HG03354 (cell line): ENCODE results near the gene PDGFB.

ENCODE experiments used
- ATAC-seq: cut with Tn5 transposase; IDR thresholded peaks from one replicate; pipeline ENCODE4 v1.9.1; 2021; ENCODE audit warnings: mild to moderate bottlenecking; ENCODE audit not compliant: unreplicated experiment, poor library complexity, severe bottlenecking

The PDGFB gene

DNA sequence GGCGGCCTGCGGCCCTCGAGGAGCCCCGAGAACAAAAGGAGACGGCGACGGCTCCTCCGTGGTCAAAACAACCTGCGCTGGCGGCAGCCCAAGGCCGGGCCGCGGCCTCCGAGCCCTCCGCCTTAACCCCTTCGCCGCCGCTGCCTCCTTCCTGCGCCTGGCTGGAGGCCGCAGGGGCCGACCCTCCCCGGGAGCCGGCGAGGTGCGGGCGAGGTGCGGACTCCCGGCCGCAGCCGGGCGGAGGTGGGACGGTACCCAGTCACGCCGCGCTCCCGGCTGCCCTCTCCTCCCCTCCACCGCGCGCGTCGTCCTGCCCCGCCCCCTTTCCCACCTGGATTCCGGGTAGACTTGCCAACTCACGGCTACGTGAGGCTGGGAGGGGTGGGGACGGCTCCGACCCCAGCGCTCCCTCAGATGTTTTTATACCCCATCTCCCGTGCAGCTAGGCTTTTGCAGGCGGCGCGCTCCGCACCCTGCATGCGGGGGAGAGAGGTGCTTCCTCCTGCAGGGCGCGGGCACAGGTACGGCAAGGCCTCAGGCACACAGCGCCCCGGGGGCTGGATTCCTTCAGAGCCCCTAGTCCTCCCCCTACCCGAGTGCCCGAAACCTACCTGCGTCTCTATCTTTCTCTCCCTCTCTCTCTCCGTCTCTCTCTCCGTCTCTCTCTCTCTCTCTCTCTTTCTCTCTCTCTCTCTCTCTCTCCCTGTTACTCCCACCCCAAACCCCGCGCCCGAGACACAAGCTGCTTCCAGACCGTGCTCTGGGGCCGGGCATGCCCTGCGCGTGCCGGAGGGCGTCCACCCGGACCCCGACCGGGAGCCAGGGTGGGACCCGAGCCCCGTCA, 2.0 kb downstream of the PDGFB start:
- no peak for ATAC-seq

DNA sequence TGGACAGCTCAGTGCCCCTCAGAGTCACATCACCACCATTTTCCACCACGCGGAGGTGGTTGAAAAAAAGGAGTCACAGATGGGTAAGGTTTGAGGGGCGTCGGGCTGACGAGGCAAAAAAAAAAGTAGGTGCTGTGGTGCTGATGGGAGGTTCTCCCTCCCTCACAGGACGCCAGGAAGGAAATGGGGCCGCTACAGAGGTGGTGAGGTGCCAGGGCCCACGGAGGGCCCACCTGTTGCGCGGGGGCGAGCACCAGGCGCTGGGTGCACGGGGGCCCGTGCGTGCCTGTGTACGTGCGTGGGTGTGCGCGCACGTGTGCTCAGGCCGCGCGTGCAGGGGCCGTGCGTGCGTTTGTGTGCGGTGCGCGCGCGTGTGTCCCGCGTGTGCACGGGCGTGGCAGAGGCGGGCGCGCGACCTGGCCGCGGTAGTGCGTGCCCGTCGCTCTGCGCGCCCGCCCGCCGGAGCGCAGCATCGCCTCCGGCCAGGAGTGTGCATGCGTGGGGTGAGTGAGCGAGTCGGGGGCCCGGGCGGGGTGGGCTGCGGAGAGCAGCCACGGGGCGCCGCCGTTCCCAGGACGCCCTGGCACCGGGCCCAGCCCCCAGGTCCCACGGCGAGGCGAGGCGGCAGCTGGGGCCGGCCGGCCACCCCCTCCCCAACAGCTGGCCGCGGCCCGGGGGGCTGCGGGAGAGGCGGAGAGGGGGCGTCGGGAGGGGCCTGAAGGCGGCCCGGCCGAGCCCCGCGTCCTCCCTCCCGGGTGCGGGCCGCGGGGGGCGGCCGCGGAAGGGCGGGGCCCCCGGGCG, 2.8 kb downstream of the PDGFB start:
- ATAC-seq, result no peak

DNA sequence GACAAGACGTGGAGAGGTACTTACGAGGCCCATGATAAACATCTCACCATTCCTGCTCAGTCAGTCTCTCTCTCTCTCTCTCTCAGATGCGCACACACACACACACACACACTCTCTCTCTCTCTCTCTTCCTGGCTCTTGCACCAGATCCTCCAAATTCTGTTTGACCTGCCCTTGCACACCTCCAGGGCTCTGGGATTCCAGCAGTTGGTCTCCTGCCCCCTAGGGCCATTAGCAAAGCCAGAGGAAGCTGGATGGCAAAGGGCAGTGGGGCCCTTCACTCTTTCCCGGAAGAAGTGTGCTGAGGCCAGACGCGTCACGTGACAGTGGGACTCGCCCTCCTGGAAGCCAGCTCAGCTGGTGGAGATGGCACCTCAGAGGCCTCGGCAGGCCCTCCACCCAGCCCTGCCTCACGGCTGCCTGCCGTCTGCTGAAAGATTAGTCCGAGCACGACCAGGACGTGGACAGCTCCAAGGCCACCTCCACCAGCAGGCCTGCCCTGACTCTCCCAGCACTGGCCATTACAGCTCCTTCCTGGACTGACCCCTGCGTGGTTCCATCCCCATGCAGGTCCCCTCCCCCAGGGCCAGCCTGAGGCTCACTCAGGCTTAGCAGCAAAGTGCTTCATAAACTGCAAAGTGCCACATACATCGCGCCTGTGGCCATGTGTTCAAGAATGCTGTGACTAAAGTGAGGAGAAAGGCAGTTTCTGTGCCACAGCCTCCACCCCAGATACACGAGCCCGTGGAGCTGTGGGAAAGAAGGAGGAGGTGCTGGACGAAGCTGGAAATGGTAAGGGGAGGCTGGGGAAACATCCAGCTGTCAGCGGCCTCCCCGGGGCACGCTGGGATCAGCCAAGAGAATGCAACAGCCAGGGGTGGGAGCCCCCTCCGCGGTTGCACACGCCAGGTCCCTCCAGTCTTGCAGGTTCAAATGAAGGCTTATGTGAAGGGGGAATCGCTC, 3.7 kb downstream of the PDGFB start:
- ATAC-seq, result no peak

DNA sequence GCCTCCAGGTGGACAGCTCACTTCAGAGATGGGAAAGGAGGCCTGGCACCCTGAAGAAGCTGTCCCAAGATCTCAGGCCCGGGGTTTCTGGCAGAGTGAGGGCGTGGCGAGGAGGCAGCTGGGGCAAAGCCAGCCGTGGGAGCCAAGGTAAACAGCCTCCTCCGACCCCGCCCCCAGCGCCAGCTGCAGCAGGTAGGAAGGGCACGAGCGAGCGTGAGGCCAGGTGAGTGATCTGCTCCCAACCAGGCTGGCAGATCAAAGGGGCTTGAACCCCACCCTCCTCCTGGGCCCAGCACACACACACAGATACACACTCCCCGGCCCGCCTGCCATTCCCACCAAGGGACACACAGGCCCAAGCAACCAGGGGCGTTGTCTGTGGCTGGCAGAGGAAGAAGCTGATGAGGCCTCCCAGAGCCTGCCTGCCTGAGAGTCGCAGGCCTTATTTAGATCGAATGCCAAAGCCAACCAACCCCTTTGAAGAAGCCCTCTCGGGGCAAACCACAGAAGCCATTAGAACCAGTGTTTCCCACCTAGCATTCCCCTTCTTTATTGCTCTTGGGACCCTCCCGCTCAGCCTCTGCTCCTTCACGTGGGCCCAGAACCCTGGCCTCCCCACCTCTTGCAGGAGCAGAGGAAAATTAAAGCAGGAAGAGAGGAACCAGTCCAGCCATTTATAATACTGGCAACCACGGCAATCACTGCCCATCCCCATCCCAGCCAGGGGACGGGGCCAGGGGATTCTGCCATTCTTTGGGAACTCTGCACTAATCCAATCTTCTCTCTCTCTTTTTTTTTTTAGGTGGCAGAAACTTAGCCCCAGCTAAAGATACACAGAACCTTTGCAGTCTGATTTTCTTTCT, 5.0 kb downstream of the PDGFB start:
- ATAC-seq, result no peak

DNA sequence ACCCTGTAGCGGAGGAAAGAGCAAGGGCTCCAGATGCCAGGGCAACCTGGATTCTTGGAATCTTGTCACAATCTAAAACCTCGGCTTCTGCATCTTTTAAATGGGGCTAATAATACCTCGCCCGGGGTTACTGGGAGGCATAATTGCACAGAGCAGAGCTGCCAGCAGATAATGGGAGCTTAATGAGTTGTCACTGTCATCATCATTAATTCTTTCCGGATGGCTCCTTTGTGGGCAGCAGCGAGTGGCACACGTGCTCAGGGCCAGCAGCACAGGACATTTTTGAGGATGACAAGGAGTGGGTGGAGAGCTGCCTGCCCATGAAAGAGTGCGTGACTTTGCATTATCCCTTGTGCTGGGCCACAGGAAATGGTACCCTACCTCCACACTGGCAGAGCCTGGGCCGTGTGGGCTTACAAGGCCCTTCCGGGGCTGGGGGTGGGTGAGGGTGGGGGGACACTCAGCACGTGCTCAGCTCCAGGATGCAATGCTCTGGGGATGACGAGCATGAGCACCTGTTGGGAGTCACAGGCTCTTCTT, 5.7 kb downstream of the PDGFB start:
- ATAC-seq, result no peak

DNA sequence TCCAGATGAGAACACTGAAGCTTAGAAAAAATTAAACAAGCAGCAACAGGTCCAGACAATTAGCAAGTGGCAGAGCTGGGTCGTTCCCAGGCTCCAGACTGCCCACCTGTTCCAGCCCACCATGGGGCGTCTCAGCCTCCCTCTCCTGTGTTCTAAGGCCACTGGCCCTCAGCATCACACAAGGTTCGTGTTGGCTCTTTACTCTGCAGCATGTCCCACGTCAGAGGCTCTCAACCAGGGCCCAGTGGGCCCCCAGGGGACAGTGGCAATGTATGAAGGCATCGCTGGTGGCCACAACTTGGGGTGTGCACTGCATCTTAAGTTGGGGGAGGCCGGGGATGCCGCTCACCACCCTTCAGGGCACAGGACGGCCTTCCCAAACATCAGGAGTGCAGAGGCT, 6.2 kb downstream of the PDGFB start:
- no peak for ATAC-seq

DNA sequence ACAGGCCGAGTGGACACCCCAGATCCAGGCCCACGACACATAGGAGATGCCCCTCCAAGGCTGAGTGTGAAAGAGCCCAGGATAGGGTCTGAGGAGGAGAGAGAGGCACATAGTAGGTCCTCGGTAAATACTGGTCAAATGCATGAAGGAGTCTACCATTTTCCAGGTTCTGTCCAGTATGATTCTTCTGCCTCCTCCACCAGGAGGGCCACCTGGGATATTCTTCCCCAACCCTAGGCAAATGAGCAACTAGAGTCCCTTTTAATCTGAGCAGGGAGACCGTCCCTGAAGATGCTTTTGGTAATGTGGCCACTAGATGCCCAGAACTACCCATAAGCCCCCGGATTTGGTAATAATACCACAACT, 6.7 kb downstream of the PDGFB start:
- ATAC-seq, result no peak

DNA sequence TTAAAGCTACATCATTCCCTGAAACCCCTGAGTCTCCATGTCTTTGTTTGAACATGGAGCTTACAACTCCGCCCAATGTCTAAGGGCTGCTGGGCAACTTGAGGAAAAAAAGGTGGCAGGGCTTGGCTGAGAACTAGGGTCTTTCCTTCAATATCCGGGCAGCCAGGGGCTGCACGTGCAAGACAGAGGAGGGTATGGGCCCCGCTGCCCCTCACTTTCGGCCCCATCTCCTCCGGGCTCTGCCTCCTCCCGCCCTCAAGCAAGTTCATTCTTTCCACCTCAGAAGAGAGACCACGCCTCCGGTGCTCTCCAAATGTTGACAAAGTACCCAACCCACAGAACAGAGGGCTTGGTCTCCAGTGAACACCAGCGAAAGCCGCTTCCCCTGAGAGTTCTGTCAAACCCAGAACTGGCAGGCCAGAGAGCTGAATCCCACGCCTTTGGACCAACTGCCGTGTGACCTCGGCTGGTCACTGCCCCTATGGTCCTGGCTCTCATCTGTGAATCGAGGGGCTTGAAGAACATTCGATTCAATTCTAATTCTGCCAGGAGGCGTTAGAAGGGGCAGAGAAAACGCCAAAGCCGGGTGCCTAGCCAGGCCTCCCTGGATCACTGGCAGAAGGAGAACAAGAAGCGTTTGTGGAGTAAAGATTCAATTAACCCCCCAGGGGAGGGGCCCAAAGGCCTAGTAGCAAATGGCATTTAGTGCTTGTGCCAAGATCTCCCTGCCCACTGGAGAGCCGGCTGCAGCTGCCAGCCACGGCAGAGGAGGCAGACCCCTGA, 7.3 kb downstream of the PDGFB start:
- no peak for ATAC-seq

DNA sequence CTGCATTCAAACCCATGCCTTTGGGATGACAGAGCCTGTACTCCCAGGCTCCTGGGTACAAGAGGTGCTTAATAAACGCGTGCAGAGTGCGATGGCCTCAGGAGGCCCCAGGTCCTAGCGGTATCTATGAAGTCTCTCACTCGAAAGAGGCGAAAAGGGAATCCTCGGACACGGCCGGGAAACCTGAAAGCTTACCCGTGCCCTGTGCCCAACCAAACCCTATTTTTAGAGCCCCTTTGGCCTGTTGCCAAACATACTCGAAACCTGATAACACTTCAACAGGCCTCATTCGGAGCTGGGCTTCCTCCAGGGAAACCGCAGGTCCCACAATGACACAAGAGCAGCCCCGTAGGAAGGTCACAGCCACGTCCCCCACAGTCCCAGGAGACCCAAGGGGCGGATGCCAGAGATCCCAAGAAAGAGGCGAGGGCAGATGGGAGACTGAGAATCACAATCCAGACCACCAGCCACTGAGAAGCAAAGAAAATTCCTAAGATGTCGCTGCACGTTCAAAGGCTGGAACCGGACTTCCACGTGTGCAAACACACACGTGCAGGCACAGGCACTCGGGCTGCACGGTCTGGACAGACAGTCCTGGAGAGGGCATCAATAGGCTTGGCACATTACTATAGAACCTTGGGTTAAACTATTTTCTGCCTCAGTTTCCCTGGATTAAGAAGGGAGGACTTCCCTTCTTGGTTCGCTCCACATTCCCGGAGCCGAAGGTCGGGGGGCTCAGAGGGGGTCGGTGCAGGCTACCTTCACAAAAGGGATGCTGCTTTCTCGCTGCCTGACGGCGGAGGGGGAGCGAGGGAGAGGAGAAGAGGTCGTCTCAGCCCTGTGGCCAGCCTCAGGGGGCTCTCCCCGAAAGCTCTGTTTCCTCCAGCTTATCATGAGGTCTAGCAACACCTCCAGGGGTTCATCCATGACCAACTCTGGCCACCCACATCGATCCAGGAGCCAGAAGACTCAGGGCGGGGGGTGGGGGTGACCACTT, 8.2 kb downstream of the PDGFB start:
- ATAC-seq, result no peak

DNA sequence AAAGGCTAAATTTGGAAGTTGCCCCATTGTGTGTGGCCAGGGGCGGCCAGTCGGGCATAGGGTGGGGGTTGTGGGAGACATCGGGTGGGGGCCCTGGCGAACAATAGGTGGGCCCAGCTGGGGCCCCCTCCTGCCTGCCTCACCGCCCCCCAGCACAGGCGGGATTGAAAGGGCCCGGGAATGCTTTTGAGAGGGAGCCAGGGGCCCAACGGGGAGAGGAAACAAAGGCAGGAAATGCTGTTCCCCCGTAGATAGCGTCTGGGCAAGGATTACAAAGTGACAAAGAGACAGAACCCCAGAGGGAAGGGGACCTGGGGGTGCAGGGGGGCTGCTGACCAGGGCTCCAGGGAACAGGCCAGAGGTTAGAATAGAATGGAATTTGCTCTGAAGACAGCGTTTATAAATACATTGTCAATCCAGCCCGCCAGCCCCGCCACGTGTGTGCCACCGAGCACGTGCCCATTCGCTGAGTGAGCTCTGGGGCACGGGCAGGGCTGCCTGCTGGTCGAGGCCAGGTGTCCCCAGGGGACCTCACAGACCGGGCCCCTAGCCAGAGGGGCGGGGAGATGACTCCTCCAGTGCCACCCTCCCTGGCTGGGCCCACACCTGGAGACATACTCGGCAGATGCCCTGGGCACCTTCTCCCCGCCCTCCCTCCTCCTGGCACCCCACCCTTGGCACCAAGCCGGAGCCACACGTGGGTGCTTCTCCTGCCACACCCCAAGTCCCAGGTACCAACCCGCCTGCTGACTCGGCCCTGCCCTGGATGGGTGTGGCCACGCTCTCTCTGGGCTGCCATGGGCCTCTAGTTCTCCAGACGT, 9.7 kb downstream of the PDGFB start:
- ATAC-seq, result no peak

DNA sequence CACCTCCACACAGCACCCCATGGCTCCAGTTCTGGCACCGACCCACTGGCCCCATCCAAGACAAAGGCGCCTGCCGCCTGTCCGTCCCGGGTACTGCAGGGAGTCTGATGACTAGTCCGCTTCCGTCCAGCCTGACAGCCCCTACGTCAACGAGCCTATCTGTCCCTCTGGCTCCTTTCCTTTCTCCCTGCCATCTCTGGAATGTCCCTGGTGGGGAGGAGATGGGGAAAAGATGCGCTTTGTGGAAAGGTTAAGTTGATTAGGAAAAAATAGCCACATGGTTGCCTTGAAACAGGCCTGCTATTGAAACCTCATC, 10.4 kb downstream of the PDGFB start:
- ATAC-seq, result no peak

DNA sequence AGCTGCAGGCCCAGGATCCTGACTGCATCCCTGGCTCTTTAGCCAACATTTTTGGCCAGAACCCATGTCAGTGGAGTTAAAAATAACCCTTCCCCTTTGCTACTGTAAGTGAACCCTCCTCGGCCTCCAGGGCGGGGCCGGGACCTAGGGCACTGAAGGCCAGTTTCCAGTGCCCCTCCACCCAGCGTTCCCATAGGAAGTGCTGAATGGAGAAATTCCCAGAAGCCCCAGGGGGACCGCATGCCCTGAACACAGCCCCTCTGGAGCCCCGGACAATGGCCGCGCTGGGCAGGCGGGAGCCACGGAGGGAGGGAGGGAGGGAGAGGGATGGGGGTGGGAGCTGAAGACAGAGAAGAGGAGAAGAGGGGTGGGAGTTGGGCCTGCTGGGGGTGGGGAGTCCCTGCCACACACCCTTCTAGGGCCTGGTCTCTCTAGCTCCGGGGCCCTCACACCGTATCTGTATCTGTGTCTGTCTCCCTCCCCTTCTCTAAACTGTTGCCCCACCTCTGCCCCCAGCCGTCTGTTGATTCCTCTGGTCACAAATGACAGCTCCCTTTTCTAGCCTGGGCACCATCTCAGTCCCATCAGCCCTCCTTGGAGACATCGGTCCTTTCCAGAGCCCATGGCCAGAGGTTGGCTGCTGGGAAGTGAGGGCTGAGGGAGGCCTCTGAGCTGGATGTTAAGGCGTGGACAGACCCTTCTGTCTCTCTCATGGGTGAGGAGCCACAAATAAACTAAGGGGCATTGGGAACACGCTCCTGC, 10.9 kb downstream of the PDGFB start:
- no peak for ATAC-seq

DNA sequence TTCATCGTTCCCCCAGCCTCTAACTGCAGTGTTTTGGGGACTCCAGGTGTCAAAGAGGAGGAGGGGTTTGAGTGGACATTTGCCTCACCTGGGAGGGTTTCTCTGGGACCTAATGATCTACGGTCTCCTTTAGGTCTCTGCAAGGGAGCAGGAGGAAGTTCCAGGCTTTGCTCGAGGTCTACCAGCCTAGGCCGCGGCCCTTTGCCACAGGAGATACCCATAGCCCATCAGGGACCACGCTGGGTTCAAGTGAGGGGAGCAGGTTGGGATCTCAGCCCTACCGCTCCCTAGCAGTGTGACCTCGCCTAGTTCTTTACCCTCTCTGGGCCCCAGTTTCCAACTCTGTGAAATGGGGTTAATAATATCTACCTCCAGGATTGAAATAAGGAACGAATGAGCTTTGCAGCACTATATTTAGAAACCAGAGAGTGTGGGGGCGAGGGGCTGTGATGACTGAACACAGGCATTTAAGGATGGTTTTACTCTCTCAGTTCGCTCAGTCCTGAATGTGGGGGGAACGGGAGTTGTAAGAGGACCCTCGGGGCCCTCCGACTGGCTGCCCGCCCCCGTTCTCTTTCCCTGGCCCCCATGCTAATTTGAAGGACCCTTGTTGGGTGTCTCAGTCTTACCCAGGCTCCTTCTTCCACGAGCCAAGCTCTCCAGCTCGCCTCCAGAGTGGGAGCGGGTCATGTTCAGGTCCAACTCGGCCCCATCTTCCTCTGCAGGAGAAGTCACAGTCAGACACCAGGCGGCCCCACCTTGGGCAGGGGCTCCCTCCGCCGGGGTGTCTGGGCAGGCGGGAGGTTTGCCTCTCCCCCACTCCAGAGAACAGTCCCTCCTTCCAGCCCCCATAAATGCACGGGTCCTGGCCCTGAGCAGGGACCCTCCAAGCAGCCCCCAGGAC, 11.7 kb downstream of the PDGFB start:
- no peak for ATAC-seq

DNA sequence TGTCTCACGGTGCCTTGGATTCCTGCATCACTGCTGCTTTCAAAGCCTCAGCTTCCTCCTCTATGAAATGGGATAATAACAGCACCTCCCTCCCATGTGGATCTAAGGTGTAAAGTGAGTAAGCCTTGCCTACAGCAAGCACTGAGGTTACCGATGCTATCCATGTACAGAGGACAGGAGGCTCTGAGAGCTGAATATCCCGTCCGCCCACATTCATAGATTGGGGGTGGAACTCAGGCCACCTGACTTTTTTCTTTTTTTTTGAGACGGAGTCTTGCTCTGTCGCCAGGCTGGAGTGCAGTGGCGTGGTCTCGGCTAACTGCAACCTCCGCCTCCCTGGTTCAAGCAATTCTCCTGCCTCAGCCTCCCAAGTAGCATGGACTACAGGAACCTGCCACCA, 12.5 kb downstream of the PDGFB start:
- no peak for ATAC-seq
